Upper lobe of left lung (tissue), 4 donors: ENCODE results near the gene DOCK4.

ENCODE experiments used
- CTCF ChIP-seq, 6 experiments: fragments of 450-650 bp in 4 of 6; fragments of 200-600 bp in 2 of 6; sonication (generic) in 2 of 6; IDR thresholded peaks; one replicate each; pipeline ENCODE4 v1.5.1; 2016 to 2019; ENCODE audit warnings: antibody characterized with exemption in 6 of 6
- POLR2AphosphoS5 ChIP-seq, 2 donors: sonication (generic); formaldehyde crosslinking; IDR thresholded peaks; one replicate each; pipeline ENCODE4 v1.5.1; 2017; ENCODE audit warnings: antibody characterized with exemption in 2 of 2

DNA sequence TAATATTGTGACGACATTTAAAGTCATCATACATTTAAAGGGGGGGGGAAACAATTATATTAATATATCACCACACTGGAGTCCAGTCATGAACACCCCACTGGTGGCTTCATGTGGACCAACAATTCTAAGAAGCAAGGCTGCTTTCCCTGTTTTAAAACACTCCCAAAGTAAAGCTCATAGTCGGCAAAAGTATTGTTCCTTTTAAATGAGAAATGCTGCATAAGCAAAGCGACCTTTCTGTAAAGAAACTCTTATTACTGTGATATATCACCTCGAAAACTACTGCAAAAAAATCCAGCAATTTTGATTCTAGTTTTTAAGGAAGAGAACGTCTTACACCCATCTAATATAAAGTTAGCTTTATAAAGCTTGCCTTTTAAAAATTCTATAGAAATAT is 112.8 kb downstream of the DOCK4 start:
- TF ChIP-seq CTCF (IDR thresholded peaks at IDR 0.05) (no peak), POLR2AphosphoS5 (IDR thresholded peaks at IDR 0.05) (no peak)
